GM12892 (cell line): ENCODE measurements around the gene IGDCC3.

Source experiments
- DNase-seq: peaks from one replicate; pipeline ENCODE4 v3.0.0; 2011; ENCODE audit not compliant: insufficient read length
- FAIRE-seq: peaks from 2 replicates; lab custom pipeline; 2011; peaks lifted over from hg19 to GRCh38; lab: Jason Lieb, UNC
- POLR2A ChIP-seq: IDR thresholded peaks from 2 replicates; pipeline ENCODE4 v1.6.1; 2011; ENCODE audit warnings: low read depth, low read length, control low read depth
- POLR2AphosphoS5 ChIP-seq: IDR thresholded peaks from 2 replicates; pipeline ENCODE4 v1.6.1; 2011; ENCODE audit warnings: low read depth, low read length, control low read depth
- TAF1 ChIP-seq: IDR thresholded peaks from 2 replicates; pipeline ENCODE4 v1.6.1; 2011; ENCODE audit warnings: low read depth, mild to moderate bottlenecking, control low read depth, low read length, borderline replicate concordance

The IGDCC3 gene

DNA sequence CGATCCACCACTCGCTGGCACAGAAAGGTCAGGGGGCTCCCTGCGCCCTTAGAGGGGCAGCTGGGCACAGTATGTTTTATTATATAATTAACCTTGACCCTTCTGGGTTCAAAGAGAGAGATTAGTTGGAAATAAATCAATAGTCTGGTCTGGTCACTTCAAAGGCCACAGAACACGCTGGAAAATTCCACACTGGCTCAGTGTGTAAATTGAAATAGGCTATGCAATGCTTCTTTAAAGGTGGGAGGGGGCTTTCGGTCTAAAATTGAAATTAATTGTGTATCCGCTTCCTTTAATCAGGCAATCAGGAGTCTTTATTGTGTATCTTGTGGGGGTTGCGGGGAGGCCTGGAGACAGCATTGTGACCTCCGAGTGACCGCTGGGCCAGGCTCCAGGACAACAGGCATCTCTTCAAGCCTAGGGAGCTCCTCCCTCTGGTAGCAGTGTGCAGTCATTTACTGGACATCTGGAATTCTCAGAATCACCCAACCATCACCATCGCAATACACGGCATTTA lies 65.3 kb downstream of the IGDCC3 start:
- DNase-seq = no peak
- no peak for TF ChIP-seq POLR2A
- no peak for TF ChIP-seq TAF1
- no peak for TF ChIP-seq POLR2AphosphoS5
- no peak for FAIRE-seq

DNA sequence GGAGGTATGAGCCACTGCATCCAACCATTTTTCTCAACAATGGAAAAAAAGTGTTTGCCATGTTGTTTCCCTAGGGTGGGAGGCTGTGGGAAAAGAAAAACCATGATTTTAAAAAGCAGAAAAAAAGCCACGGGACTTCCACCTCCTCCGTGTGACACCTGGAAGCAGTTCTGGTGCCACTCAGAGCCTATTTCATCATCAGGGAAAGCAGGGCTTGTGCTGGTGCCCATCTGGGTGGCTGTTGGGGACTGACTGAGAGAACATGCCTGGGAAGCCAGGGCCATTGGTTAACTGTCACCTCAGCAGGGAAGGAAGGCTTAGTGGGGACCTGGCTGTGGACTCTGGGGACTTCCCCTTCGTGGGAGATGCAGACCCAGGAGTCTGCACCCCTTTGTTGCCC lies 66.0 kb downstream of the IGDCC3 start:
- FAIRE-seq = no peak
- TF ChIP-seq POLR2AphosphoS5 (no peak), TAF1 (no peak), POLR2A (no peak)
- DNase-seq = no peak

DNA sequence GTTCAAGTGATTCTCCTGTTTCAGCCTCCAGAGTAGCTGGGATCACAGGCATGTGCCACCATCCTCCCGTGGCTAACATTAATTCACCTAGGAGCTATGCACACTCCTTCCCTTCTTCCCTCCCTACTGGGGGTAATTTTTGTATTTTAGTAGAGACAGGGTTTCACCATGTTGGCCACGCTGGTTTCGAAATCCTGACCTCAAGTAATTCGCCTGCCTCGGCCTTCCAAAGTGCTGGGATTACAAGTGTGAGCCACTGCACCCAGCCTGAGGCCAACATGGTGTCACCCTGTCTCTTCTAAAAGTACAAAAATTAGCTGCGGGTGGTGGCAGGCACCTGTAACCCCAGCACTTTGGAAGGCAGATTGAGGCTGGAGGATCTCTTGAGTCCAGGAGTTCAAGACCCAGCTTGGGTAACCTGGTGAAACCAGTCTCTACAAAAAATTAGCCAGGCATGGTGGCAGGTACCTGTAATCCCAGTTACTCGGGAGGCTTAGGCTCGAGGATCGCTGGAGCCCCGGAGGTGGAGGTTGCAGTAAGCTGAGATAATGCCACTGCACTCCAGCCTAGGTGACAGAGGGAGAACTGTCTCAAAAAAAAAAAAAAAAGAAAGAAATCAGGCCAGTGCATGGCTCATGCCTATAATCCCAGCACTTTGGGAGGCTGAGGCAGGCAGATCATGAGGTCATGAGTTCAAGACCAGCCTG lies 67.2 kb downstream of the IGDCC3 start:
- DNase-seq (no peak), FAIRE-seq (no peak)
- TF ChIP-seq POLR2AphosphoS5 = no peak
- TF ChIP-seq POLR2A = no peak
- no peak for TF ChIP-seq TAF1

DNA sequence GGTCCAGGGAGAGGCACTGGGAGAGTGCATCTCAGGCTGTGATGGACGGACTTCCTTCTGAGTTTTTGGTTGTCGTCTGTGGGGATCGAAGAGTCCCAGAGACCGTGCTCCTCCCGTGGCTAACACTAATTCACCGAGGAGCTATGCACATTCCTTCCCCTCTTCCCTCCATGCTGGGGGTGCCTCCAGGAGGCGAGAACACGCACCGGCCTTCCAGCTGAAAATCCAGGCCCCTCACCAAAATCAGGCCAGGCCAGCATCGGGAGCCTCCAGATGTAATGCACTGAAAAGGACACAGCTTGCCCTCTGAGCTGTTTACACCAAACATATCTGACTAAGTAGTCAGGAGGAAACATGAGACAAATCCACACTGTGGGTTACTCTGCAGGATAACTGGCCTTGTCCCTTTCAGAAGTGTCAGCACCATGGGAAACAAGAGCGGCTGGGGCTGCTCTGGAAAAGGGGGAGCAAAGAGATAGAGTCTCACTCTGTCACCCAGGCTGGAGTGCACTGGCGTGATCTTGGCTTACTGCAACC lies 67.9 kb downstream of the IGDCC3 start:
- TF ChIP-seq POLR2AphosphoS5 = no peak
- no peak for TF ChIP-seq POLR2A
- DNase-seq (no peak), FAIRE-seq (no peak)

DNA sequence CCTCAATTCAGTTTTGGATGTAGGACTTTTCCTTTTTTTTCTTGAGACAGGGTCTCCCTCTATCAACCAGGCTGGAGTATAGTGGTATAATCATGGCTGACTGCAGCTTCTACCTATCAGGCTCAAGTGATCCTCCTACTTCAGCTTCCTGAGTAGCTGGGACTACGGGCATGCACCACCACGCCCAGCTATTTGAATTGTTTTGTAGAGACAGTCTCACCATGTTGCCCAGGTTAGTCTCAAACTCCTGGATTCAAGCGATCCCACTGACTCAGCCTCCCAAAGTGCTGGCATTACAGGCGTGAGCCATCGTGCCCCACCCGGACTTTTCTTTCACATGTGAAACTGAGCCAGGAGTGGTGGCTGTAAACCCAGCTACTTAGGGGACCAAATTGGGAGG lies 69.8 kb downstream of the IGDCC3 start:
- no peak for DNase-seq
- no peak for FAIRE-seq
- TF ChIP-seq TAF1 = no peak
- TF ChIP-seq POLR2A = no peak
- no peak for TF ChIP-seq POLR2AphosphoS5

DNA sequence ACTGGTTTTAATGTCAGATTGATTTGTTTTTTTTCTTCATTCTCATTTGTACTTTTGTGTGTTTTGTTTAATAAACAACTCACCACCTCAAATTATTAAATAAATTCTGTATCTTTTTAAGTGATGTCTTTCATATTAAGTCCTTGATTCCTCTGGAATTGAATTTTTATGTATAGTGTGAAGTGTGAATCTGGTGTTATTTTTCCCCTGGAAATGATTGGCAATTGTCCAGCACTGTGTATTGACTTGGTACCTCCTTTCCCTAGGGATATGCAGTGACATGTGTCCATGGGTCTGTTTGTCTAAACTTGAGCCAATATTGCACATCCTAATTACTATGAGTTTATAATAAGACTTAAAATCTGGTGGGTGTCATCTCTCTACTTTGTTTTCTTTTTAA lies 71.3 kb downstream of the IGDCC3 start:
- no peak for DNase-seq
- TF ChIP-seq TAF1 = no peak
- no peak for TF ChIP-seq POLR2AphosphoS5
- TF ChIP-seq POLR2A = no peak
- no peak for FAIRE-seq

DNA sequence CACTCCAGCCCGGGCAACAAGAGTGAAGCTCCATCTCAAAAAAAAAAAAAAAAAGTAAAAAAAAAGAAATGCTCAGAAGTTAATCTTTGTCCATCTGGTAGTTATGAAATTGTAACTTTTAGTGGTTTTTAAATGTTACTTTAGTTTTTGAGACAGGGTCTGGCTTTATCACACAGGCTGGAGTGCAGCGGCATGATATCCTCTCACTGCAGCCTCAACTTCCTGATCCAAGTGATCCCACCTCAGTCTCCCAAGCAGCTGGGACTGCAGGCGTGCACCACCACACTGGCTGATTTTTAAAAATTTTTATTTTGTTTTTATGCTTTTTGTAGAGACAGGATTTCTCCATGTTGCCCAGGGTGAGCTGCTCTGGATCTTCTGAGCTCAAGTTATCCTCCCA lies 72.0 kb downstream of the IGDCC3 start:
- no peak for TF ChIP-seq POLR2AphosphoS5
- no peak for TF ChIP-seq TAF1
- no peak for TF ChIP-seq POLR2A
- DNase-seq = no peak
- no peak for FAIRE-seq

DNA sequence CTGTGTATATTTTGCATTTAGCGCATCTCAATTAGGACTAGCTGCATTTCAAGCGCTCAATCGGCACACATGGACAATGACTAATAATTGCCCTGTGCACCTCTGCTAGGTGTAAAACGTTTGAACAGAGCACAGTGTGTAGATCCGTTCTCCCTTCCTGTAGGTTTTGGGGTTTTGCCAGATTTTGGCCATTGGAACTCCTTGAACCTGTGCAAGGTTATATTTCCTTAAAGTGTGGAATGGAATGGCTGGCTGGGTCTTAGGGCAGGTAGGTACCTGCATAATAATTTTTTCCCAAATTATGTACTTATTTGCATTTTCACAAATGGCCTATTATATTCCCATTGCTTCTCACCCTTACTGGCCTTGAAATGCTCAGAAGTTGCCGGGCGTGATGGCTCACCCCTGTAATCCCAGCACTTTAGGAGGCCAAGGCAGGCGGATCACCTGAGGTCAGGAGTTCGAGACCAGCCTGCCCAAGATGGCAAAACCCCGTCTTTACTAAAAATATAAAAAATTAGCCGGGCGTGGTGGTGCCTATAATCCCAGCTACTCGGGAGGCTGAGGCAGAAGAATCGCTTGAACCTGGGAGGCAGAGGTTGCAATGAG lies 72.5 kb downstream of the IGDCC3 start:
- FAIRE-seq (no peak), DNase-seq (no peak)
- TF ChIP-seq POLR2AphosphoS5 (no peak), POLR2A (no peak; the same call in 1 of the 2 replicates), TAF1 (no peak)

DNA sequence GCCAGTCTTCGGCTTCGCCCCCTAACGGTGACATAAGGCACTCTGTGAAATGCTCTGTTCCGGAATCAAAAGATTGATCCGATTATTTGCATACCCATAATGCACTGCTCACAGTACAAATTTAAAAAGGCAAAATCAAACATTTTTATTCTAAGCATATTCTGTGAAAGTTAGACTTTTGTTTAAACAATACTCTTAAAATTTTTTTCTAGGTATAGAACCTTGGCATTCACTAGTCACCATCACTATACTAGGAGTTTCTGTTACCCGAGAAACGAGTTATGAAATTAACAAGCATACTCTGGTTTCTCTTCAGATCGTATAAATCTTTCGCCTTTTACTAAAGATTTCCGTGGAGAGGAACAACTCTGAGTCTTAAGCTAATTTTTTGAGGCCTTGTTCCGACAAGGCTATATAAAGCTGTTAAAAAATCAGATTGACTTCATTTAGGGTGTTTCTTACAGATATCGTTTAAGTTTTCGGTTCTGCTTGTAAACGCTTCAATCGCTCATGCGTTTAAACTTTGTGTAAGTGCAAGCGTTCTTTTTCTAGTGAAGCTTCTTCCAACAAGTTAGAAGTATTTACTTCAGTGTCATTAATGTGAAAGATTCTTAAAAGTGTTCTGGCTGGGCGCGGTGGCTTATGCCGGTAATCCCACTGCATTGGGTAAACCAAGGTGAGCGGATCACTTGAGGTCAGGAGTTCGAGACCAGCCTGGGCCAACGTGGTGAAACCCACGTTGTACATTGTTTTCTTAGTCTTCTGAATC lies 73.2 kb downstream of the IGDCC3 start, which contains the start of gene RNU5B-1:
TSS of gene RNU5B-1 (plus strand) at position 297 of the 769 bp plus-strand sequence.
- FAIRE-seq = peak; percentile 89
- DNase-seq = peak; percentile 42

DNA sequence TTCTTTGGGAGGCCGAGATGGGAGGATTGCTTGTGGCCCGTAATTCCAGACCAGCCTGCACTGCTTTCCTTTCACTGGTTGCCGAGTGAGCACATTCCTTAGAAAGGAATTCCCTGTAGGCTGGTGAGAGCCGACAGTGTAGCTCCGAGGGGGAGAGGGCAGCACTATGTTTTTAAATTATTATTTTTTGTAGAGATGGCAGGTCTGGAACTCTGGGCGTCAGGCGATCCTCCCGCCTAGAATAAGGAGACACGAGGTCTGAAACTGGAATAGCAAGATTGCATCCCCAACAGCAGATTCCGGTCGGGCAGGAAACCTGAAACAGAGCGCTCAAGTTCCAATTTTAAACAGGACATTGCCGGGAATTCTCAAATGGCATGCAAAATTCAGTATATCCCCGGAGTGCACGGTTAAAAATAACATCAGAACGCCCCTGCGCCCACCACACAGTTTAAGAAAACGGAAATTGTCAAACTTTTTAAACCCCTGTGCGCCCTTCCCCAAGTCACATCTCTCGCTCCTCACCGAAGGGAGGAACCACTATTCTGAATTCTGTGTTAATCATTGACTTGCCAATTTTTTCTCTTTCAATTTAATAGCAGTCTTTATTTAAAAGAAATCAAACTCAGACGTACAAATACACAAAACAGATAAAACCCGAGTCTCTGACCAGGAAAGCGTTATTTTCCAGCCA lies 74.0 kb downstream of the IGDCC3 start:
- no peak for FAIRE-seq
- no peak for TF ChIP-seq POLR2AphosphoS5
- no peak for TF ChIP-seq POLR2A
- TF ChIP-seq TAF1 = no peak
- DNase-seq = no peak

More for the DNA sequence above, 73.2 kb downstream of the IGDCC3 start, which contains the start of gene RNU5B-1:
- TF ChIP-seq POLR2A (peak; percentile 100), POLR2AphosphoS5 (peak; percentile 100), TAF1 (peak; percentile 43; the same call in 1 of the 2 replicates)
